Measurements from ENCODE around the gene ACOT13.
A peak's percentile ranks its signal among the peaks of the same experiment; 100 is the strongest.
"Not testable (repeated sequence)": the region's sequence is repeated elsewhere in the genome, so short reads cannot be mapped to it uniquely, and the experiment has no call there.

ACOT13 gene

GRCh38 chr6:24648276-24648675 lies 18.6 kb upstream of the ACOT13 start:
- Mint-ChIP-seq H3K4me3 (no peak overlapping the region), H3K27me3 (no peaks in the 10 kb centered on the region), H3K9me3 (no peaks in the 10 kb centered on the region), H3K4me1 (peaks cover 26% of the 10 kb centered on the region), H3K36me3 (peaks cover 14% of the 10 kb centered on the region), H3K27ac (peak overlapping the region; percentile 69)
- no peak for DNase-seq (ENCODE audit: low spot score in 2 of 2)
- ATAC-seq (ENCODE audit: low read depth): no peak

GRCh38 chr6:24649691-24650090 lies 17.2 kb upstream of the ACOT13 start:
- Mint-ChIP-seq H3K9me3 (no peaks in the 10 kb centered on the region), H3K4me3 (no peak overlapping the region), H3K27ac (no peak overlapping the region), H3K27me3 (no peaks in the 10 kb centered on the region), H3K4me1 (peaks cover 26% of the 10 kb centered on the region), H3K36me3 (peaks cover 21% of the 10 kb centered on the region)
- ATAC-seq (ENCODE audit: low read depth): no peak
- DNase-seq (ENCODE audit: low spot score in 2 of 2): no peak

GRCh38 chr6:24650365-24650764 lies 16.5 kb upstream of the ACOT13 start:
- Mint-ChIP-seq H3K4me1 (peaks cover 23% of the 10 kb centered on the region), H3K9me3 (no peaks in the 10 kb centered on the region), H3K4me3 (no peak overlapping the region), H3K27me3 (no peaks in the 10 kb centered on the region), H3K27ac (peak overlapping the region; percentile 55), H3K36me3 (peaks cover 21% of the 10 kb centered on the region)
- no peak for ATAC-seq (ENCODE audit: low read depth)
- DNase-seq (ENCODE audit: low spot score in 2 of 2): no peak

GRCh38 chr6:24655215-24655614 lies 11.7 kb upstream of the ACOT13 start:
- ATAC-seq (ENCODE audit: low read depth): no peak
- no peak for DNase-seq (ENCODE audit: low spot score in 2 of 2)
- Mint-ChIP-seq H3K36me3 (peaks cover 33% of the 10 kb centered on the region), H3K27me3 (no peaks in the 10 kb centered on the region), H3K27ac (peak overlapping the region; percentile 84), H3K4me3 (no peak overlapping the region), H3K4me1 (peaks cover 18% of the 10 kb centered on the region), H3K9me3 (no peaks in the 10 kb centered on the region)

- H3K9me3 Mint-ChIP-seq: no peaks in the 10 kb centered on the region
- peaks cover 24% of the 10 kb centered on the region for H3K36me3 Mint-ChIP-seq
- DNase-seq (ENCODE audit: low spot score in 2 of 2) (no peak), ATAC-seq (ENCODE audit: low read depth) (no peak)
- H3K27me3 Mint-ChIP-seq: no peaks in the 10 kb centered on the region
- no peak overlapping the region for H3K4me3 Mint-ChIP-seq
- peak overlapping the region; percentile 30 for H3K27ac Mint-ChIP-seq
- peaks cover 16% of the 10 kb centered on the region for H3K4me1 Mint-ChIP-seq
Observed at GRCh38 chr6:24658573-24659560, 8.0 kb upstream of the ACOT13 start.

- peaks cover 22% of the 10 kb centered on the region for H3K36me3 Mint-ChIP-seq
Observed at GRCh38 chr6:24659561-24659960, 7.3 kb upstream of the ACOT13 start.

GRCh38 chr6:24660105-24660504 lies 6.8 kb upstream of the ACOT13 start:
- no peaks in the 10 kb centered on the region for H3K27me3 Mint-ChIP-seq
- H3K9me3 Mint-ChIP-seq: no peaks in the 10 kb centered on the region
- H3K36me3 Mint-ChIP-seq: peaks cover 24% of the 10 kb centered on the region
- H3K4me3 Mint-ChIP-seq: no peak overlapping the region
- peaks cover 25% of the 10 kb centered on the region for H3K4me1 Mint-ChIP-seq
- ATAC-seq (ENCODE audit: low read depth) (no peak), DNase-seq (ENCODE audit: low spot score in 2 of 2) (no peak)
- no peak overlapping the region for H3K27ac Mint-ChIP-seq

More at GRCh38 chr6:24659561-24659960, 7.3 kb upstream of the ACOT13 start:
- no peak overlapping the region for H3K27ac Mint-ChIP-seq
- peaks cover 19% of the 10 kb centered on the region for H3K4me1 Mint-ChIP-seq
- H3K9me3 Mint-ChIP-seq: no peaks in the 10 kb centered on the region
- no peak for DNase-seq (ENCODE audit: low spot score in 2 of 2)
- no peak overlapping the region for H3K4me3 Mint-ChIP-seq
- H3K27me3 Mint-ChIP-seq: no peaks in the 10 kb centered on the region
- ATAC-seq (ENCODE audit: low read depth): no peak

- not testable (repeated sequence) for DNase-seq (ENCODE audit: low spot score in 2 of 2); ATAC-seq (ENCODE audit: low read depth); H3K9me3 Mint-ChIP-seq; H3K27me3 Mint-ChIP-seq; H3K4me3 Mint-ChIP-seq
- Mint-ChIP-seq H3K4me1 (peaks cover 27% of the 10 kb centered on the region), H3K36me3 (peaks cover 16% of the 10 kb centered on the region), H3K27ac (peak overlapping the region; percentile 25)
Observed at GRCh38 chr6:24661759-24662158, 5.1 kb upstream of the ACOT13 start.

- peaks cover 27% of the 10 kb centered on the region for H3K4me1 Mint-ChIP-seq
- no peaks in the 10 kb centered on the region for H3K9me3 Mint-ChIP-seq
- no peak overlapping the region for H3K4me3 Mint-ChIP-seq
- H3K36me3 Mint-ChIP-seq: peaks cover 16% of the 10 kb centered on the region
- H3K27me3 Mint-ChIP-seq: no peaks in the 10 kb centered on the region
- DNase-seq (ENCODE audit: low spot score in 2 of 2): no peak
- ATAC-seq (ENCODE audit: low read depth): no peak
- H3K27ac Mint-ChIP-seq: no peak overlapping the region
Observed at GRCh38 chr6:24662236-24662635, 4.6 kb upstream of the ACOT13 start.

- Mint-ChIP-seq H3K27me3 (no peaks in the 10 kb centered on the region), H3K27ac (peak overlapping the region; percentile 49), H3K4me1 (peaks cover 31% of the 10 kb centered on the region), H3K9me3 (no peaks in the 10 kb centered on the region), H3K4me3 (no peak overlapping the region), H3K36me3 (peaks cover 12% of the 10 kb centered on the region)
- no peak for ATAC-seq (ENCODE audit: low read depth)
- DNase-seq (ENCODE audit: low spot score in 2 of 2): no peak
Observed at GRCh38 chr6:24663189-24663588, 3.7 kb upstream of the ACOT13 start.

- H3K36me3 Mint-ChIP-seq: peaks cover 12% of the 10 kb centered on the region
- peaks cover 31% of the 10 kb centered on the region for H3K4me1 Mint-ChIP-seq
- DNase-seq (ENCODE audit: low spot score in 2 of 2) (no peak), ATAC-seq (ENCODE audit: low read depth) (no peak)
- peak overlapping the region; percentile 98 for H3K27ac Mint-ChIP-seq
- no peak overlapping the region for H3K4me3 Mint-ChIP-seq
- H3K9me3 Mint-ChIP-seq: no peaks in the 10 kb centered on the region
- H3K27me3 Mint-ChIP-seq: no peaks in the 10 kb centered on the region
Observed at GRCh38 chr6:24664046-24664987, 2.6 kb upstream of the ACOT13 start.

GRCh38 chr6:24666097-24666640 lies 708 bp upstream of the ACOT13 start:
- peak; percentile 16 for ATAC-seq (ENCODE audit: low read depth)
- Mint-ChIP-seq H3K36me3 (peaks cover 21% of the 10 kb centered on the region), H3K9me3 (peaks cover 1% of the 10 kb centered on the region), H3K4me1 (peaks cover 31% of the 10 kb centered on the region), H3K27me3 (no peaks in the 10 kb centered on the region), H3K27ac (peak overlapping the region; percentile 98), H3K4me3 (peak overlapping the region; percentile 99)
- no peak for DNase-seq (ENCODE audit: low spot score in 2 of 2)

- ATAC-seq (ENCODE audit: low read depth) (no peak), DNase-seq (ENCODE audit: low spot score in 2 of 2) (no peak)
- Mint-ChIP-seq H3K27ac (peak overlapping the region; percentile 98), H3K27me3 (no peaks in the 10 kb centered on the region), H3K4me3 (peak overlapping the region; percentile 99), H3K9me3 (peaks cover 1% of the 10 kb centered on the region), H3K36me3 (peaks cover 22% of the 10 kb centered on the region), H3K4me1 (peaks cover 31% of the 10 kb centered on the region)
Observed at GRCh38 chr6:24667378-24667803, 514 bp downstream of the ACOT13 start.

All from memory B cell (primary cell).